Adrenal gland (tissue), 5 donors: Measurements from ENCODE around the gene GNAL.

Experiments used
- POLR2A ChIP-seq, 2 donors: fragments of 450-650 bp; IDR thresholded peaks; one replicate each; pipeline ENCODE4 v1.6.1; 2017; ENCODE audit warnings: antibody characterized with exemption in 2 of 2, mild to moderate bottlenecking in 2 of 2, moderate library complexity in 1 of 2
- TF ChIP-seq, protein P1 (sequence below), 6 experiments: fragments of 450-650 bp in 4 of 6; fragments of 200-600 bp in 2 of 6; sonication (generic) in 1 of 6; IDR thresholded peaks; 1 replicate in 5 of 6; 2 replicates in 1 of 6; pipeline versions ENCODE4 v1.5.1 to v1.8.0; 2016 to 2021; ENCODE audit warnings: antibody characterized with exemption in 6 of 6, mild to moderate bottlenecking in 2 of 6, moderate library complexity in 1 of 6
- donor health status: DM: no; HTN: no; CAD: no.

DNA sequence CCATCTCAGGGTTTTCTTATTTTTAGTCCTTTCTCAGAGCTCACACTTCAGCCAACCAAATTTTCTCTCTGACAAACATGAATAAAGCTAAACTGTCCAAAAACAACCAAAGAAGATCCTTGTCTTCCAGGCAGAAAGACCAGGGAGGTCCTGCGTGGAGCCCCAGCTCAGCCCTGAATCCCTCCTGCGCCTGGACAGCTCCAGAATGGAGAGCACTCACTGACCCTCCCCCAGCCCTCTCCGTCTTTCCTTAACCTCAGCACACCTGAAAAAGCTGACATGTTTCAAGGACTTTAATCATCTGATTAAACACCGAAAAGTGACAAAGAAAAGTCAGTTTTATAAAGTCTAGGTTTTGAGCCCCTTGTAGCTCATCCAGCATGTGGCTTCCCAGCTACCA lies 22.9 kb upstream of the GNAL start:
- TF ChIP-seq, protein P1, sequence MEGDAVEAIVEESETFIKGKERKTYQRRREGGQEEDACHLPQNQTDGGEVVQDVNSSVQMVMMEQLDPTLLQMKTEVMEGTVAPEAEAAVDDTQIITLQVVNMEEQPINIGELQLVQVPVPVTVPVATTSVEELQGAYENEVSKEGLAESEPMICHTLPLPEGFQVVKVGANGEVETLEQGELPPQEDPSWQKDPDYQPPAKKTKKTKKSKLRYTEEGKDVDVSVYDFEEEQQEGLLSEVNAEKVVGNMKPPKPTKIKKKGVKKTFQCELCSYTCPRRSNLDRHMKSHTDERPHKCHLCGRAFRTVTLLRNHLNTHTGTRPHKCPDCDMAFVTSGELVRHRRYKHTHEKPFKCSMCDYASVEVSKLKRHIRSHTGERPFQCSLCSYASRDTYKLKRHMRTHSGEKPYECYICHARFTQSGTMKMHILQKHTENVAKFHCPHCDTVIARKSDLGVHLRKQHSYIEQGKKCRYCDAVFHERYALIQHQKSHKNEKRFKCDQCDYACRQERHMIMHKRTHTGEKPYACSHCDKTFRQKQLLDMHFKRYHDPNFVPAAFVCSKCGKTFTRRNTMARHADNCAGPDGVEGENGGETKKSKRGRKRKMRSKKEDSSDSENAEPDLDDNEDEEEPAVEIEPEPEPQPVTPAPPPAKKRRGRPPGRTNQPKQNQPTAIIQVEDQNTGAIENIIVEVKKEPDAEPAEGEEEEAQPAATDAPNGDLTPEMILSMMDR (IDR thresholded peaks at IDR 0.05), result no peak
- no peak for TF ChIP-seq POLR2A (IDR thresholded peaks at IDR 0.05)
